H9 (cell line): Measurements from ENCODE around the gene SLC36A3. TPM values are rescaled to one million over a fixed set of nuclear protein-coding genes. Genes with fewer than 3 reads are reported as not detected.

Source experiments
- DNase-seq: peaks from one replicate; pipeline ENCODE4 v3.0.0-alpha.2; 2017
- H2AFZ ChIP-seq: one replicate; pipeline ENCODE4 v1.6.1; 2013; ENCODE audit warnings: mild to moderate bottlenecking, low read length, control low read depth, moderate library complexity
- H2AK5ac ChIP-seq: 2 replicates; pipeline ENCODE4 v1.6.1; 2013; ENCODE audit warnings: low read length, control low read depth, mixed read lengths; ENCODE audit not compliant: insufficient read length
- H2BK120ac ChIP-seq: one replicate; pipeline ENCODE4 v1.6.1; 2013; ENCODE audit warnings: low read depth, mild to moderate bottlenecking, low read length, control low read depth, inconsistent platforms; ENCODE audit not compliant: poor library complexity, severe bottlenecking
- H2BK12ac ChIP-seq: 2 replicates; pipeline ENCODE4 v1.6.1; 2013; ENCODE audit warnings: low read length, control low read depth, mixed read lengths, low read depth; ENCODE audit not compliant: insufficient read length
- H2BK15ac ChIP-seq: 2 replicates; pipeline ENCODE4 v1.6.1; 2013; ENCODE audit warnings: low read depth, low read length, control low read depth
- H2BK20ac ChIP-seq: one replicate; pipeline ENCODE4 v1.6.1; 2013; ENCODE audit warnings: low read depth, mild to moderate bottlenecking, low read length, control low read depth, inconsistent platforms; ENCODE audit not compliant: poor library complexity, severe bottlenecking
- H2BK5ac ChIP-seq: 2 replicates; pipeline ENCODE4 v1.6.1; 2013; ENCODE audit warnings: low read length, control low read depth, mixed read lengths; ENCODE audit not compliant: insufficient read length
- H3K14ac ChIP-seq: 2 replicates; pipeline ENCODE4 v1.6.1; 2013; ENCODE audit warnings: low read length, control low read depth; ENCODE audit not compliant: insufficient read depth
- H3K18ac ChIP-seq: 2 replicates; pipeline ENCODE4 v1.6.1; 2013; ENCODE audit warnings: low read depth, mild to moderate bottlenecking, mixed read lengths, low read length, control low read depth; ENCODE audit not compliant: insufficient read length
- H3K23ac ChIP-seq: 2 replicates; pipeline ENCODE4 v1.6.1; 2013; ENCODE audit warnings: low read length, control low read depth, mixed read lengths, low read depth; ENCODE audit not compliant: insufficient read length
- H3K23me2 ChIP-seq: 2 replicates; pipeline ENCODE4 v1.6.1; 2013; ENCODE audit warnings: low read depth, mild to moderate bottlenecking, mixed read lengths, low read length, control low read depth; ENCODE audit not compliant: insufficient read length, poor library complexity, severe bottlenecking
- H3K27ac ChIP-seq: 2 replicates; pipeline ENCODE4 v1.5.1; 2013; ENCODE audit warnings: low read length, control low read depth, mixed read lengths, low read depth; ENCODE audit not compliant: insufficient read length
- H3K27me3 ChIP-seq: 2 replicates; pipeline ENCODE4 v1.6.1; 2013; ENCODE audit warnings: low read length, control low read depth, inconsistent platforms; ENCODE audit not compliant: insufficient read depth
- H3K4ac ChIP-seq: 2 replicates; pipeline ENCODE4 v1.6.1; 2013; ENCODE audit warnings: low read depth, mild to moderate bottlenecking, control low read depth, inconsistent platforms, low read length, moderate library complexity
- H3K4me1 ChIP-seq: 2 replicates; pipeline ENCODE4 v1.6.1; 2013; ENCODE audit warnings: low read length, control low read depth, inconsistent platforms; ENCODE audit not compliant: insufficient read depth
- H3K4me2 ChIP-seq: 2 replicates; pipeline ENCODE4 v1.6.1; 2013; ENCODE audit warnings: low read length, control low read depth, mixed read lengths; ENCODE audit not compliant: insufficient read length, insufficient read depth
- H3K56ac ChIP-seq: 2 replicates; pipeline ENCODE4 v1.6.1; 2013; ENCODE audit warnings: low read depth, mild to moderate bottlenecking, mixed read lengths, low read length, control low read depth; ENCODE audit not compliant: insufficient read length
- H3K79me1 ChIP-seq: 2 replicates; pipeline ENCODE4 v1.6.1; 2013; ENCODE audit warnings: low read depth, mild to moderate bottlenecking, moderate library complexity, low read length, control low read depth, inconsistent platforms; ENCODE audit not compliant: insufficient read depth, poor library complexity, severe bottlenecking
- H3K79me2 ChIP-seq: 2 replicates; pipeline ENCODE4 v1.6.1; 2013; ENCODE audit warnings: low read length, control low read depth, inconsistent platforms; ENCODE audit not compliant: insufficient read depth
- H3K9ac ChIP-seq: 2 replicates; pipeline ENCODE4 v1.6.1; 2013; ENCODE audit warnings: low read length, control low read depth, mixed read lengths; ENCODE audit not compliant: insufficient read length; ENCODE audit errors: extremely low read depth
- H3K9me3 ChIP-seq: one replicate; pipeline ENCODE4 v1.6.1; 2013; ENCODE audit warnings: low read depth, low read length, inconsistent platforms; ENCODE audit not compliant: control insufficient read depth
- H3T11ph ChIP-seq: one replicate; pipeline ENCODE4 v1.6.1; 2013; ENCODE audit warnings: mild to moderate bottlenecking, low read length, control low read depth, inconsistent platforms
- H4K20me1 ChIP-seq: one replicate; pipeline ENCODE4 v1.6.1; 2013; ENCODE audit not compliant: control insufficient read depth, insufficient read length, insufficient read depth
- H4K5ac ChIP-seq: 2 replicates; pipeline ENCODE4 v1.6.1; 2013; ENCODE audit warnings: low read depth, mild to moderate bottlenecking, mixed read lengths, low read length, control low read depth; ENCODE audit not compliant: insufficient read length
- H4K8ac ChIP-seq: replicated peaks from 2 replicates; pipeline ENCODE4 v1.6.1; 2013; ENCODE audit warnings: low read length, control low read depth, mixed read lengths, low read depth; ENCODE audit not compliant: insufficient read length
- H4K91ac ChIP-seq: 2 replicates; pipeline ENCODE4 v1.6.1; 2013; ENCODE audit warnings: low read depth, mild to moderate bottlenecking, moderate library complexity, mixed read lengths, low read length, control low read depth; ENCODE audit not compliant: insufficient read length
- H3K27ac Mint-ChIP-seq, 3 experiments: 2 replicates in 2 of 3; 3 replicates in 1 of 3; pipeline ENCODE4 v1.8.0; 2020 to 2021; ENCODE audit warnings: mixed read lengths in 3 of 3, mild to moderate bottlenecking in 1 of 3, moderate library complexity in 1 of 3
- H3K27me3 Mint-ChIP-seq: 2 replicates; pipeline ENCODE4 v1.8.0; 2021; ENCODE audit warnings: low read depth, mild to moderate bottlenecking, moderate library complexity, mixed read lengths
- H3K36me3 Mint-ChIP-seq, 3 experiments: 2 replicates in 2 of 3; 3 replicates in 1 of 3; pipeline ENCODE4 v1.8.0; 2020 to 2021; ENCODE audit warnings: low read depth in 3 of 3, mixed read lengths in 3 of 3; ENCODE audit not compliant: insufficient read depth in 1 of 3
- H3K4me1 Mint-ChIP-seq, 2 experiments: 2 replicates each; pipeline ENCODE4 v1.8.0; 2020; ENCODE audit warnings: mixed read lengths in 2 of 2
- H3K4me3 Mint-ChIP-seq, 2 experiments: 2 replicates in 1 of 2; 3 replicates in 1 of 2; pipeline ENCODE4 v1.8.0; 2020 to 2021; ENCODE audit warnings: mild to moderate bottlenecking in 2 of 2, mixed read lengths in 2 of 2, moderate library complexity in 1 of 2
- H3K9me3 Mint-ChIP-seq, 2 experiments: 2 replicates in 1 of 2; 3 replicates in 1 of 2; pipeline ENCODE4 v1.8.0; 2020; ENCODE audit warnings: mild to moderate bottlenecking in 2 of 2, mixed read lengths in 2 of 2, moderate library complexity in 1 of 2
- CTCF ChIP-seq: fragments of 200-600 bp; sonication (generic); conservative IDR thresholded peaks from 3 replicates; pipeline ENCODE4 v1.8.0; 2021; ENCODE audit warnings: antibody characterized with exemption, mild to moderate bottlenecking
- WGBS: extraction: QIAGEN DNeasy Blood & Tissue Kit; methylation state at CpG from one replicate; pipeline ENCODE4 v1.1.7; 2013; ENCODE audit warnings: missing lambda C conversion rate, low lambda C conversion rate, mixed read lengths; ENCODE audit not compliant: insufficient read length; ENCODE audit errors: extremely low coverage; 5-methylcytosine and 5-hydroxymethylcytosine counted together
- total RNA-seq: library from RNA; stranded (reverse); gene quantifications from 2 replicates; pipeline ENCODE4 v1.2.1, GENCODE V29; 2021

SLC36A3 gene
- total RNA-seq, 1 experiment from 2014 or later: not detected

- no peak overlapping the region for H2AFZ ChIP-seq
- H4K20me1 ChIP-seq: no peaks in the 10 kb centered on the region
- no CpG with 5 or more reads among the region's 6 CpGs for whole genome bisulfite sequencing
- Mint-ChIP-seq H3K9me3 (no peaks in the 10 kb centered on the region), H3K4me3 (no peak overlapping the region), H3K36me3 (no peaks in the 10 kb centered on the region), H3K4me1 (peaks cover 5 to 9% of the 10 kb centered on the region in 2 experiments), H3K27ac (no peak overlapping the region), H3K27me3 (no peaks in the 10 kb centered on the region; the same call in 1 of the 2 replicates)
- H3T11ph ChIP-seq: no peak overlapping the region
- TF ChIP-seq CTCF: no peak
- H2BK20ac ChIP-seq: no peak overlapping the region
- no peak overlapping the region for H4K8ac ChIP-seq
- no peak overlapping the region for H3K4me2 ChIP-seq
- no peak overlapping the region for H3K18ac ChIP-seq
- H3K9ac ChIP-seq: no peak overlapping the region
- H3K27me3 ChIP-seq: no peaks in the 10 kb centered on the region
- no peaks in the 10 kb centered on the region for H3K79me2 ChIP-seq
- no peak overlapping the region for H4K5ac ChIP-seq
- DNase-seq: no peak
- no peak overlapping the region for H3K27ac ChIP-seq
- H2BK12ac ChIP-seq: no peak overlapping the region
- no peaks in the 10 kb centered on the region for H3K23me2 ChIP-seq
- H3K9me3 ChIP-seq: no peaks in the 10 kb centered on the region
- no peak overlapping the region for H3K14ac ChIP-seq
- no peak overlapping the region for H3K56ac ChIP-seq
- no peak overlapping the region for H2AK5ac ChIP-seq
- no peak overlapping the region for H3K4ac ChIP-seq
- H3K4me1 ChIP-seq: no peaks in the 10 kb centered on the region
- H2BK15ac ChIP-seq: no peak overlapping the region
- no peak overlapping the region for H2BK120ac ChIP-seq
- no peak overlapping the region for H3K23ac ChIP-seq
- no peak overlapping the region for H4K91ac ChIP-seq
- no peak overlapping the region for H2BK5ac ChIP-seq
- H3K79me1 ChIP-seq: no peaks in the 10 kb centered on the region
These were observed 73.4 kb downstream of the SLC36A3 start for GRCh38 chr5:151230048-151230680.
